Right atrium auricular region (tissue), 2 donors: ENCODE data around the gene NAALADL2. TPM values are rescaled to one million over a fixed set of nuclear protein-coding genes. Genes with fewer than 3 reads are reported as not detected.
"Not testable (repeated sequence)": the region's sequence is repeated elsewhere in the genome, so short reads cannot be mapped to it uniquely, and the experiment has no call there.

ENCODE experiments used
- DNase-seq: peaks from one replicate; pipeline ENCODE4 v3.0.0-alpha.2; 2019; ENCODE audit warnings: low spot score
- H3K27ac ChIP-seq, 2 donors: fragments of 200-600 bp; sonication (generic); 1 replicate in 1 of 2; 2 replicates in 1 of 2; pipeline ENCODE4 v1.5.1; 2016 to 2019
- H3K27me3 ChIP-seq, 2 donors: fragments of 200-600 bp; sonication (generic); one replicate each; pipeline versions ENCODE4 v1.5.1 to v1.6.0; 2017 to 2019
- H3K36me3 ChIP-seq: fragments of 200-600 bp; sonication (generic); one replicate; pipeline ENCODE4 v1.5.1; 2016
- H3K4me1 ChIP-seq, 2 donors: fragments of 200-600 bp; sonication (generic); one replicate each; pipeline versions ENCODE4 v1.5.1 to v1.6.0; 2017 to 2019
- H3K4me3 ChIP-seq, 2 donors: fragments of 200-600 bp; sonication (generic); 1 replicate in 1 of 2; 2 replicates in 1 of 2; pipeline ENCODE4 v1.5.1; 2017 to 2019; ENCODE audit warnings: mild to moderate bottlenecking in 1 of 2, moderate library complexity in 1 of 2
- H3K9me3 ChIP-seq, 2 donors: fragments of 200-600 bp; sonication (generic); one replicate each; pipeline ENCODE4 v1.5.1; 2019
- CTCF ChIP-seq, 2 donors: fragments of 200-600 bp; sonication (generic); IDR thresholded peaks; one replicate each; pipeline ENCODE4 v1.5.1; 2019; ENCODE audit warnings: antibody characterized with exemption in 2 of 2
- total RNA-seq, 2 donors: library from RNA; depleted of rRNA; stranded (reverse); fragments of >200 nt; gene quantifications; one replicate each; pipeline ENCODE4 v1.1.0, GENCODE V29; 2016

NAALADL2 gene
- total RNA-seq, 2 donors from 2014 or later = 2.5 to 3.2 TPM

GRCh38 chr3:175521406-175521805 is 662.3 kb downstream of the NAALADL2 start:
- H3K4me1 ChIP-seq = no peaks in the 10 kb centered on the region
- H3K36me3 ChIP-seq = no peaks in the 10 kb centered on the region
- H3K27ac ChIP-seq = no peak overlapping the region
- no peak for TF ChIP-seq CTCF (IDR thresholded peaks at IDR 0.05)
- no peaks in the 10 kb centered on the region for H3K9me3 ChIP-seq
- H3K4me3 ChIP-seq = no peak overlapping the region
- no peaks in the 10 kb centered on the region for H3K27me3 ChIP-seq
- no peak for DNase-seq

DNA sequence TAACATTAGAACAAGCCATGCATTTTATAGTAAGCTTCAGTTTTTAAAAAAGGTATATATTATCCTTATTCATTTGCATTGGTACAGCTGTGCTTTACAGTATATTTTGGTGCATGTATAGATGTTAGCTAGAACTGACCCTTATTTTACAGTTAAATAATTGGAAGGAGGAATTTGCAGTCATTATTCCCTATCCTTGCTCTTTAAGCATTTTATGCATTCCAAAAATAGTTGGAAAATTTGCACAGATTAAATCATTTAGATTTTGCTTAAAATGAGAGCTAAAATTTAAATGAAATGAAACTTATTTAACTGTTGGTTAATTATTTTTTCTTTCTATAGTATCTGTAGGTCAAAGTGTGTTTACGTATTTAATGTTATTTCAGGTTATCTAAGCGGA is 667.1 kb downstream of the NAALADL2 start:
- peak overlapping the region; percentile 25 to 27 for H3K4me3 ChIP-seq
- no peaks in the 10 kb centered on the region for H3K4me1 ChIP-seq
- DNase-seq = no peak
- no peak overlapping the region for H3K27ac ChIP-seq
- TF ChIP-seq CTCF (IDR thresholded peaks at IDR 0.05) = no peak
- no peaks in the 10 kb centered on the region for H3K36me3 ChIP-seq
- no peaks in the 10 kb centered on the region for H3K27me3 ChIP-seq
- no peaks in the 10 kb centered on the region for H3K9me3 ChIP-seq

DNA sequence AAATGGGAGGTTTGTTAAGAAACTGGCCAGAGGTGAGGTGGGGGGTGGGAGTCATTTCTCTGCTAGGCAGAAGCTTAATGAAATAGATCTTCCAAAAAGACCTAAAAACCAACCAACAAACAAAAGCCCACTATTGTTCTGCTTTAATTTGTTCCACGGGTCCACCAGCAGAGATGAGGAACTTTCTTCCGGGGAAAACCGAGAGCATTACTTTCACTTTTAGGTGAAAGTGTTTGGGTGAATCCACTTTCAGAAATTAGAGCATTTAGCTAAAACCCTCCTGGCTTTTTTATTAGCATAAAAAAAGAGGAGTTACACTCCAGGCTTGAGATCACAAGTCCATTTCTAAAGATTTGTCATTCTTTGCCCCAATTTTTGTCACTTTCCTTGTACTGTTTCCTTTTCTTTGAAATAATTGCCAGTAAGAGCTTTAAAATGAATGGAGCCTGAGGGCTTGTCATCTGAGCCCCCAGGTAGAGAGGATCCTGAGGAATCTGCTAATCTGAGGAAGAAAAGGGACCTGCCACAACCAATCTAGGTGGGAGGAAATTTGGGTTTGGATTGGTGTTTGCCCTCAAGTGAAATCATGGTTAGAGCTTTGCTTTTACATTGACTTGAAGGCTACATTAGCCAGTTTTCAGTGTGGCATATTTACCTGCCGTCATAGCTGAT is 667.6 kb downstream of the NAALADL2 start:
- H3K9me3 ChIP-seq = no peaks in the 10 kb centered on the region
- H3K4me1 ChIP-seq = no peaks in the 10 kb centered on the region
- H3K27ac ChIP-seq = no peak overlapping the region
- no peaks in the 10 kb centered on the region for H3K36me3 ChIP-seq
- TF ChIP-seq CTCF (IDR thresholded peaks at IDR 0.05) = no peak
- DNase-seq = no peak
- H3K27me3 ChIP-seq = no peaks in the 10 kb centered on the region
- H3K4me3 ChIP-seq = peak overlapping the region; percentile 25 to 27

GRCh38 chr3:175528693-175529092 is 669.6 kb downstream of the NAALADL2 start:
- H3K9me3 ChIP-seq, H3K36me3 ChIP-seq, H3K4me3 ChIP-seq, DNase-seq, H3K27ac ChIP-seq, H3K4me1 ChIP-seq, H3K27me3 ChIP-seq: not testable (repeated sequence)

GRCh38 chr3:175535351-175535750 is 676.2 kb downstream of the NAALADL2 start:
- H3K27ac ChIP-seq = no peak overlapping the region

GRCh38 chr3:175546115-175546514 is 687.0 kb downstream of the NAALADL2 start:
- no peaks in the 10 kb centered on the region for H3K36me3 ChIP-seq
- no peaks in the 10 kb centered on the region for H3K4me1 ChIP-seq
- no peak for TF ChIP-seq CTCF (IDR thresholded peaks at IDR 0.05)
- peaks cover 0 to 6% of the 10 kb centered on the region in 2 donors for H3K9me3 ChIP-seq
- no peak for DNase-seq
- H3K27me3 ChIP-seq = no peaks in the 10 kb centered on the region
- H3K4me3 ChIP-seq = no peak overlapping the region
- no peak overlapping the region for H3K27ac ChIP-seq

More at GRCh38 chr3:175535351-175535750, 676.2 kb downstream of the NAALADL2 start:
- DNase-seq = no peak
- no peaks in the 10 kb centered on the region for H3K36me3 ChIP-seq
- no peak for TF ChIP-seq CTCF (IDR thresholded peaks at IDR 0.05)
- no peaks in the 10 kb centered on the region for H3K9me3 ChIP-seq
- no peaks in the 10 kb centered on the region for H3K4me1 ChIP-seq
- no peak overlapping the region for H3K4me3 ChIP-seq
- no peaks in the 10 kb centered on the region for H3K27me3 ChIP-seq
